ENCODE data around the gene NKTR.

The NKTR gene

DNA sequence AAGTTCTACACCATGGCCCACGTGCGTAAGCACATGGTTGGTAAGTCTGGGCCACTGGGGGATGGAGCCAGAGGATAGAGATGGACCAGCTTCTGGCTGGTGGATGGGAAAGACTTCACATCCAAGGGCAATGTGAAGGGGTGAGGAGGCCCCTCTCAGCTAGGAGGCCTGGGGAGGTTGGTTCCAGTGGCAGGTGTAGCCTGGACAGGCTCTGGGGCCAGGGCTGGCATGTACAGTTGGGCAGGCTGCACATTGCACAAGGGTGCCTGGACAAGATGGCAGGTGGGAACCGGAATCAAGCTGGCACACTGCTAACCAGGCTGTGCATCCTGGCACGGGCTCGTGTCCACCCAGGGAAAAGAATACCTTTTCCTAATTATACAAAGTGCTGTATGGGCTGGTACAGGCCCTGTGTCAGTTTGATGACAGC is 61.1 kb downstream of the NKTR start:
- in situ Hi-C loops (cut with MboI; ENCODE audit: low sequenced_read_pairs) = no loop called here

DNA sequence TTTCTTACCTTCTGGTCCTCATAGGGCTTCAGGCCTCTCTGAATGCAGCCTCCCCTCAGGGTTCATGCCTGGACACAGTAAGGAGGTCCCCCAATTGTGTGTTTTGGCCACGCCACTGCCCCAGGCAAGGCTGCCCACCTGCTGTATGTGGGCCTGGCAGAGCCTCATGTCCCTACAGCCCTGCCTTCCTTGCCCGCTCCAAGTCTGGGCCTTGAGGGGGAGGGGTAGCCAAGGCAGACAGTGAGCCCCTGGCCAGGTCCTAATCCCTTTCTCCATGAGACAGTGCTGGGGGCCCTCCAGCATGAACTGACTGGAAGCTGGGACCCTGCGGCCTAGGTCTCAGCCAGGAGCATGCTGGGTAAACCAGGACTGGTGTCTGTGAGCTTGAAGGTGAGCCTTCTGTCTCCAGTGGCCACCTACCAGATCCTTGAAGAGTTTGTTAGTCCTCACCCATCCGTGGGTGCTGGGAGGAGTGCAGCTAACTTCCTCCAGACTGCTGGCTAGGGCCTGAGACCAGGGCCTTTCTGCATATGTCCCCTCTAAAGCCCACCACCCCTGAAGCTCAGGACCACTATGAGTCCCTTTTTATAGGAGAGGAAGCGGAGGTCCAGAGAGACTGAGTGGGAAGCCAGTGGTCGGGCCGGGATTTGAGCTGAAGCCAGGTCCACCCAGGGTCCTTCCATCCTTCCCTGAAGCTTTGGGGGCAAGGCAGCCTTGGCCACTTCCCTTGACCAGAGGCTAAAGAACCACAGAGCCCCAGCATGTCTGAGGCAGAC is 61.7 kb downstream of the NKTR start:
- in situ Hi-C loops (cut with MboI; ENCODE audit: low sequenced_read_pairs) = no loop called here

DNA sequence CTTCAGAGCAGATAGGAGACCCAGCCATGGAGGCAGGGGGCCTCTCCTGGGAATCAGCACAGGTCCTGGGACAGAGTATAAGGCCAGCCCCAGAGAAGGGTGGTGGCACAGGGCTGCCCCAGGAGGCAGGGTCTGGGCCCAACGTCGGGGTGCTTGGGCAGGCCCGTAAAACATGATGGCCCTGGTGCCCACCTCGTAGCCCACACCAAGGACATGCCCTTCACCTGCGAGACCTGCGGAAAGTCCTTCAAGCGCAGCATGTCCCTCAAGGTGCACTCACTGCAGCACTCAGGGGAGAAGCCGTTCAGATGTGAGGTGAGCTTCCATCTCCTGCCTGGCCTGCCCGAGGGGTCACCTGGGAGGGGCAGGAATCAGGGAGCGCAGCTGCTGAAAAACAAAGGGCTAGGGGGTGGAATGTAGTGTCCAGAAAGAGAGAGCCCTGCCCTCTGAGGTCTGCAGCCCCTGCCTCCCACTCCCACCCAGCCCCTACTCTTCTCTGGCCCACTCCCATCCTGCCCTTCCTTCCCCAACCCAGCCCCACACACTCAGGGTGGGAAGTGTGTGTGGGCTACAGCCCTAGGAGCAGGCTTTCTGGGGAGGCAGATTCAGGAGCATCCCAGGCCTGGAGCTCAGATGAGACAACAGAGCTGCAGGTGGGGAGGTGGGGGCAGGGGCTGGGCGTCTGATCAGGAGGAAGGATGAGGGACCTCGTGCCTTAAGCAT is 62.5 kb downstream of the NKTR start:
- in situ Hi-C loops (cut with MboI; ENCODE audit: low sequenced_read_pairs) = no loop called here

DNA sequence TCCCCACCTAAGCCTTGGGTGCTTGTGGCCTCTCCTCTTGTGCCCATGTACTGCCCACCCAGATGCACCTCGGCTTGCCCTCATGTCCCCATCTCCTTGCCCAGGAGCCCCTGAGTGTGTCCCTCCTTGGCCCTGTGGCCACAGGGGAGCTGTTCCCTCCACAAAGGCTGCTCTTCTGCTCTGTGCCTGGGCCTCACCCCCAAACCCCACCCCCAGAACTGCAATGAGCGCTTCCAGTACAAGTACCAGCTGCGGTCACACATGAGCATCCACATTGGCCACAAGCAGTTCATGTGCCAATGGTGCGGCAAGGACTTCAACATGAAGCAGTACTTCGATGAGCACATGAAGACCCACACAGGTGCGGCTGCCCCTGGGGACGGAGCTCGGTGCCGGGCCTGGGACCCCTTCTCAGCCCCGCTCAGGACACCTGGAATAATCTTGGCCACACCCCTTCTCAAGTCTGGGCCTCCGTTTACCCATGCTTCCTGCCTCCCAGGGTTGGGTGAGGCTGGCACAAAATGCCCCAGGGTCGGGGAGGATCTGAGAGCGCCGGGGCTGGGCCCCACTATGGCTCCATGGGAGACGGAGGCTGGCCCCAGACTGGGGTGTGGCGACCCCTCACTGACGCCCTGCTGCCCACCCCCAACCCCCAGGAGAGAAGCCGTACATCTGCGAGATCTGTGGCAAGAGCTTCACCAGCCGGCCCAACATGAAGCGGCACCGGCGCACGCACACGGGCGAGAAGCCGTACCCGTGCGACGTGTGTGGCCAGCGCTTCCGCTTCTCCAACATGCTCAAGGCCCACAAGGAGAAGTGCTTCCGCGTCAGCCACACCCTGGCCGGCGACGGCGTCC is 63.3 kb downstream of the NKTR start:
- in situ Hi-C loops (cut with MboI; ENCODE audit: low sequenced_read_pairs) = no loop called here

DNA sequence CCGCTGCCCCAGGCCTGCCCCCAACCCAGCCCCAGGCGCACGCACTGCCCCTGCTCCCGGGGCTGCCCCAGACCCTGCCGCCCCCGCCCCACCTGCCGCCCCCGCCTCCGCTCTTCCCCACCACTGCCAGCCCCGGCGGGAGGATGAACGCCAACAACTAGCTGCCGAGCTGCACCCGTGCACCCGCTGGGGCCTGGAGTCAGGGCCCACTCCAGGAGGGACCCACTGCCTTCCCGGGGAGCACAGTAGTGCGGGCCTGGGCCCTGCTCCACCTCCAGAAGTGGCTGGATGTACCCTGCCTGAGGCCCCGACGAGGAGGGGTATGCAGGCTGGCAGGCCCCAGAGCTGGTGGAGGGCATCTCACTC is 63.9 kb downstream of the NKTR start:
- in situ Hi-C loops (cut with MboI; ENCODE audit: low sequenced_read_pairs) = no loop called here

DNA sequence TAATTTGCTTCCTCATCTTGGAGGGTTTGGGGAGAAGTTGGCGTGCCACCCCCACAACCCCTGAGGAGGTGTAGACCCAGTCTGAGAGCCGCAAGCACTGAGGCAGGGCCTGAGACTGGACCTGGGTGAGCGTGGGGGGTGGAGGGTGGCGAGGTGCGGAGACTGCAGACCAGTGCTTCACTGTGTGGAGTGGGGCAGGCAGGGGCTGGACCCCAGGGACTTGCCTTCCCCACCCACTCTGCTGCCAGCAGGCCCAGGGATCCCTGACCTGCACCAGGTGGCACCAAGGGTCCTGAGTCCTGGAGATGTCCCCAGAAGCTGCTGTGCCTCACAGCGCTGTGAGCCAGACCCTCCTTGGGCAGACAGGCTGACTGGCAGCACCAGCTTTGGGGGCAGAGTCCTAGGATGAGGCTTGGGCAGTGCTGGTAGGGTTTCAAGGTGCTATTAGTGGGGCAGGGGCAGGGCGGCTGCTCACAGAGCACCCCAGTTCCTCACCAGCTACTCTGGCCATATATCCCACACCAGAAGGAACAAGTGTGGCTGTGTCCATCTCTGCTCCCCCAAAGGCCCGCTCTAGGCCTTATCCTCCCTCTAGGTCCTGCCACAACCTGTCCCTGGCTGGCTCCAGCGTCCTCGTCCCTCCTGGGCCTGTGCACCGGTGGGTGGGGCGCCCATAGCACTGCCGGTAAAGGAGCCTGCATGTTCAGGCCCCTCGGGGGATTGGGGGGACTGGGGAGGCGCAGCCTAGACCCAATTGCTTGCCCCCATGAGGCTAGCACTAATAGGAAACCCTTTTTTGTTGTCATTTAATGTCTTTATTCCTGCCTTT is 64.8 kb downstream of the NKTR start:
- in situ Hi-C loops (cut with MboI; ENCODE audit: low sequenced_read_pairs) = no loop called here

DNA sequence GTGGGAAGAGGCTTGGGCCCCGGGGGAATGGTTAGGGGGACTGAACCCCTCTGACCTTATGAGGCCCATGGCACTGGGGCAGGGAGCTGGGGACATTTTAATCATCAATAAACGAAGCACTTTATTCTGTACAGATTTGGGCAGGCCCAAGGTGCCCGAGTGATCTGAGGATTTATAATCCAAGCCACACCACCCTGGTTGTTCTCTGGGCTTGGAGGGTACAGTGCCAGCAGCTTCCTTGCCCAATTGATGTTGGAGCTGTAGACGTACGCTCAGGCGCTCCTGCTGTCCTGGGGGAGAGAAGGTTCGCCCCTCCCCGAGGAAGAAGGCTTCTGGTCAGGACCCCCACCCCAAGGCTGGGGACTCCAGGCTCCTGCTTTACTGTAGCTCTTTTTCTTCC is 65.5 kb downstream of the NKTR start:
- in situ Hi-C loops (cut with MboI; ENCODE audit: low sequenced_read_pairs) = no loop called here

DNA sequence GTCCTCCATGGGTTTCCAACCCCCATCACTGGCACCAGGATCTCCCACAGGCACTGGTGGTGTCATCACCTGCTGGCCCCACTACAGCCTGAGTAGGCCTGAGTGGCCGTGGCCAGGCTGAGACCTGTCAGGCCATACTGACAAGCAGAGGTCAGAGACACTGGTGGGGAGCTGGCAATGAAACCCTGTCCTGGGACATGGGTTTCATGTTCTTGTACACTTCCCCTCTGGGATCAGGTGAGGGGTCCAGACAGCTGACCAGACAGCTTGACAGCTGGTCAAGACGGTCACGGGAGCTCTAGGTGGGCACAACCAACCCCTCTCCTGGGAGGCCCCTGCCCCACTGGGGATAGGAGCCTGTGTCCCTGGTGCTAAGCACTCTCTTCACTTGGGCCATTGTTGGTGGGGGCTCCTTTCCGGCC is 66.1 kb downstream of the NKTR start:
- in situ Hi-C loops (cut with MboI; ENCODE audit: low sequenced_read_pairs) = no loop called here

DNA sequence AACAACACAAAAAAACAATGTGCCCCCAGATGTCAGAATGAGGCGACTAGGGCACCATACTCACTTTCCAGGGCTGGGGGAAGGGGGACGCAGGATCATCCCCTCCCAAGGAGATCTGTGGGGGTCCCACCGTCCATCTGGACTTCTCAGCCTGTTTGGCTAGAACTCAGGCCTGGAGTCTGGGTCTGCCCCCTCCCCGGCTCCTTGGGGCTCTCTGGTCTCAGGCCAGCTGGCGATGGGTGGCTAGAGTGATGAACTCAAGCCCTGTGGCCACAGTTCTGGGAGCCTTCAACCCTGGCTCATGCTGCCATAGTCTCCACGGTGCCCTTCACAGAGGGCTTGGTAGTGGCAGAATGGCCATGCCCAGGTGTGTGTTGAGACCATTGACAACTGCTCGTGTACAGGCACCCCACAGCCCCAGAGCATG is 66.6 kb downstream of the NKTR start:
- in situ Hi-C loops (cut with MboI; ENCODE audit: low sequenced_read_pairs) = no loop called here

DNA sequence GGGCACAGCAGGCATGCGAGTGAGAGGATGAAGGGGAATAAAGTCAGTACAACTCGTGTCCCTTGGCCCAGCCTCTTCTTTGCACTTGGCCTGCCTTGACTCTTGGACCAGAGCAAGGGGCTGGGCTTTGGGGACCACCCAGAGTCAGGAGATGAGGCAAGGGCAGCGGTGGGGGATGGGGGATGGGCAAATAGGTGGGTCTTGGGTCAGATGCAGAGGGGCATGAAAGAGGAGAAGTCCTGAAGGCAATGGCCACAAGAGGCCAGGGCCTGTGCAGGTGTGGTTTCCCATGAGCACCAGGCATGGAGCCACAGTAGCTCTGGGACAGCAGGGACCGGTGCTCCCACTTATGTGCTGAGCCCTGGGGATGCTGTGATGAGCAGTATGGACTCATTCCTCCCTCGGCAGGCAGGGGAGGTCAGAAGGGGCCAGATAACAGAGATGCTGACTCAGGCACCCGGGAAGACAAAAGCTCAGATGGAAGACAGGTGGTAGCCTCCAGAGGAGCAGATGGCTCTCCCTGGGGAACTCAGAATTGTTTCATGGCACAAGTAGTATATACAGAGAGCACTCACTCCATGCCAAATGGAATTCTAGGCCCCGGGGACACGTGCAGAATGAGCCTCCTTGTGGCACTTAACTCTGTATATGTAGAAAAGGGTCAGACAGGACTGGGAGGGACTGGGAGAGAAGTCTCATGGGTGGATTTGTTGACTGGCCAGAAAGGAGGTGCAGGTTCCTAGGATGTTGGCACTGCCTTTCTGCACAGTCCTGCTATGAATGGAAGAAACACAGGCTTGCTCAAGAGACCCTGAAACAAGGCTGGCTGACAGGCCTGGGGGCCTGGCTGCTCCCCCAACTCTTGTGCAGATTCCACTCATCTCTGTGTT is 67.3 kb downstream of the NKTR start:
- in situ Hi-C loops (cut with MboI; ENCODE audit: low sequenced_read_pairs) = no loop called here

DNA sequence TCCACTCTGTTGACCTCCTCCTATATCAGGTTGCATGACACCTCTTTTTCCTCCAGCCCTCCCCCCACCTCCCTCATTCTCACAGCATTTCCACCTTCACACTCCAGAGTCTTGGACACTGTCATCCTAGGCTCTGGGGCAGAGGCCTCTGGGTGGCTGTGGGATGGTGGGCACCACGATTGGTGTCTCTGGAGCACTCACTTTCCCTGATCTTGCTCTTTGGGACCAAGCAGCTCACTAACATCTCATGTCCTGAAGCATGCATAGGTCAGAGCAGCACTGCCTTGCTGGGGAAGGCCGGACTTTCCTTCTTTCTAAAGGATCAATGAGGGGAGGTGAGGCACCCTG is 67.9 kb downstream of the NKTR start:
- in situ Hi-C loops (cut with MboI; ENCODE audit: low sequenced_read_pairs) = no loop called here

DNA sequence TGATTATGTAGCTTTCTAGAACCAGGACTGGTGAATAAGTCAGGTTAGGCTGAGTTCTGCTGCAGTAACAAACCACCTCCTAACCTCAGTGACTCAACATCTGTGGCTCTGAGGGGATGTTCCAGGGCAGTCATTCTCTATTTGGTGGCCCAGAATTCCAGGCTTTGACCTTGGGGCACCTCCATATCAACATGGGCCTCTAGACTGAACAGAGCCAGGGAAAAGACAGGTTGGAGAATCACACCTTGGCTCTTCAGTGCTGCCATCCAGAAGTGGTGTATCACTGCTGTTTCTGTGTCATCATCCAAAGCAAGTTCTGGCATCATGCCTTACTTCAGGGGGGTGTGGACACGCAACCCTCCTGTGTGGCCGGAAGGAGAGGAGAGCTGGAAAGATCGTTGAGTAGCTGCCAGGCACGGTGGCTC is 68.3 kb downstream of the NKTR start:
- in situ Hi-C loops (cut with MboI; ENCODE audit: low sequenced_read_pairs) = no loop called here

DNA sequence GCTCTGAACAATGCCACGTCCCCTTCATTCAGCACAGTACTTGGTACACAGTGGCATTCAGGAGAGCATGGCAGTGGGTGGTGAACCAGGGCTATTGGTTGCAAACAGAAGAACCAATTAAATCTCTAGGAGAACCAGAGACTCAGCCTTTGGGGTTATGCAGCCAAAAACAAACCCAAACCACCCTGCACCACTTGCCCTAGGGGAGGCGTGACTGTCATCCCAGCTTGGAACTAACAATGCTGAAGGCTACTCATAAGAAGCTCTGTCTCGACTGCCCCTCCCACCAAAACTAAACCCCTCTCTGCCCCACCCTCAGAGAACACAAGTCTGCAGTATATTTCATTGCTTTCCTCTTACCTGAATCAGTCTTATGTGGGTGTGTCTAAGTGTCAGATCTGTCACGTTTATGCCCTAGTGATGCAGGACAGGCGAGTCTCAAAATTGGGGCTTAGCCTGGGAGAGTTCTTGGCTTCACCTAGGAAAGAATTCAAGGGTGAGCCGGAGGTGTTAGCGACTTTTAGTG is 69.6 kb downstream of the NKTR start:
- in situ Hi-C loops (cut with MboI; ENCODE audit: low sequenced_read_pairs) = no loop called here

DNA sequence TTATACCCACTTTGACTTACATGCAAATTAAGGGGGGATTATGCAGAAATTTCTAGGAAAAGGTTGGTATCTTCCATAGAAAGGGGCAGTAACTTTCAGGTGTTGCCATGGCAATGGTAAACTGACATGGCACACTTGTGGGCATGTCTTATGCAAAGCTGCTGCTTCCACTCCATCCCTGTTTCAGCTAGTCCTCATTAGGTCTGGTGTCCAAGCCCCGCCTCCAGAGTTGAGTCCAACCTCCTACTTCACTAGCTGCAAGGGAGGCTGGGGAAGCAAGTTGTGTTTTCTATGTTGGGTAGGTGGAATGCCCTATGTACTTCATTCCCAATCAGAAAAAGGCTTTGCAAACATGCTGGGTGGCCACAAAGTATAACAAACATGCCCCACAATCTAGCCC is 70.2 kb downstream of the NKTR start:
- in situ Hi-C loops (cut with MboI; ENCODE audit: low sequenced_read_pairs) = no loop called here

DNA sequence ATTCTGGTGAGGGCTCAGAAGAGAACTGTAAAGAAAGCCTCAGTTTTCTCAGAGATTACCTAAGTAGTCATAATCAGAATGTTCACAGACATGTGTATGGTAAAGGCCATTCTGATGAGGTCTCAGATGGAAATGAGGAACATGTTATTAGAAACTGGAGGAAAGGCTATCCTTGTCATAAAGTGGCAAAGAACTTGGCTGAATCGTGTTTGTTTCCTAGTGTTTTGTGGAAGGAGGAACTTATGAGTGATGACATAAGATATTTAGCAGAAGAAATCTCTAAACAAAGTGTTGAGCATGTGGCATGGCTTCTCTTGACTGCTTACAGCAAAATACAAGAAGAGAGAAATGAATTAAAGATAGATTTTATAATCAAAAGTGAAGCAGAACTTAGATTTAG is 72.0 kb downstream of the NKTR start:
- in situ Hi-C loops (cut with MboI; ENCODE audit: low sequenced_read_pairs) = no loop called here

DNA sequence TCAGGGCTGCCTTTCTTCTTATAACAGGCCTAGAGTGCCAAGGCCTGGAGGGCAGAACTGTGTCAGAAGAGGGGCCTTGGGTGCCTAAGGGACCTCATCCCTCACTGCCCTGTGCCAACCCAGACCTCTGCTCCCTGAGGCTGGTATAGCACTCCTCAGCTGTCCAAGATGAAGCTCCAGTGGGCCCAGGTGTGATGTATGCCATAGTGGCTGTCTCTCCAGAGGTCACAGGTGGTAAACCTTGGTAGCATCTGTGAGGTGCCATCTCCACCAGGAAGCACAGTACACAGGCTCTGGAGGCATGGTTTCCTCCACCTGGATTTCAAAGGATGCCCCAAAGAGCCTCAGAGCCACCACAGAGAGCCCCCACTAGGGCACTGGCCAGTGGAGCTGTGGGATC is 72.6 kb downstream of the NKTR start:
- in situ Hi-C loops (cut with MboI; ENCODE audit: low sequenced_read_pairs) = no loop called here

DNA sequence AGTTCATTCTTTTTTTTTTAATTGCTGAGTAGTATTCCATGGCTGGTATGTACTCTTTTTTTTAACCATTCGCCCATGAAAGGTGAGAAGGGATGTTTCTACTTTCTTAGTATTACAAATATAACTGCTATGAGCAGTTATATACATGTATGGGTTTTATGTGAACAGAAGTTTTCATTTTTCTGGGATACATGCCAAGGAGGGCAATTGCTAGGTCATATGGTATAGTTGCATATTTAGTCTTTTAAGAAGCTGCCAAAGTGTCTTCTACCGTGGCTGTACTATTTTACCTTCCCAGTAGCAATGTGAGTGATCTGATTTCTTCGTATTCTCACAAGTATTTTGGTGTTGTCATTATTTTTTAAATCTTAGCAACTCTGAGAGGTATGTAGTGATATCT is 73.7 kb downstream of the NKTR start:
- in situ Hi-C loops (cut with MboI; ENCODE audit: low sequenced_read_pairs) = no loop called here

DNA sequence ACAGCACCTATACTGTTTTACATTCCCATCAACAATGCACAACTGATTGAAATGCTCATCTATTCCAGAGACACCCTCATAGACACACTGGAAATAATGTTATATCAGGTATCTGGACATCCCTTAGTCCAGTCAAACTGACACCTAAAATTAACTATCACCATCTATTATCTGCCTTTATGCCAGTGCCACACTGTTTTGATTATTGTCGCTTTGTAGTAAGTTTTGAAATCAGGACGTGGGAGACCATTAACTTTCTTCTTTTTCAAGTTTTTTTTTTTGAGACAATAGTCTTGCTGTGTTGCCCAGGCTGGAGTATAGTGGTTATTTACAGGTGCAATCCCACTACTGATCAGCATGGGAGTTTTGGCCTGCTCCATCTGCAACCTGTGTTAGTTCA is 75.4 kb downstream of the NKTR start:
- in situ Hi-C loops (cut with MboI; ENCODE audit: low sequenced_read_pairs) = no loop called here

DNA sequence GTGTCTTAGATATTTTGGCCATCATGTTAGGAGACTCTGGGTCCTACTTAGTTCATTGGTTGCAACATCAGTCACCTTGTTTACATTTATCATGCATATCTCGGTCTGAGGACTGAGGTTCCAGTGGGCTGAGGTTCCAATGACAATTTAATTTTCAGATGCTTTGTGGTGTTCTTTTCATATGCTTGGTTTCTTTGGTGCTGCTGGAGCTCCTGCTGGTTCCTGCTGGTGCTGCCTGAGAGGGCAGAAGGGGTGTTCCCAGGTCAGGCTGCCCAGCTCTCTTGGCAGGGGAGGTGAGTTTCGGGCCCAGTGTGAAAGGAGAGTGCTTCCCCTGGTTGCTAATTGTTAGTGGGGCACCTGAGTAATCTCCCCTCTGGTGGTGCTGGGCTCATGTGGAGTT is 78.0 kb downstream of the NKTR start:
- in situ Hi-C loops (cut with MboI; ENCODE audit: low sequenced_read_pairs) = no loop called here

DNA sequence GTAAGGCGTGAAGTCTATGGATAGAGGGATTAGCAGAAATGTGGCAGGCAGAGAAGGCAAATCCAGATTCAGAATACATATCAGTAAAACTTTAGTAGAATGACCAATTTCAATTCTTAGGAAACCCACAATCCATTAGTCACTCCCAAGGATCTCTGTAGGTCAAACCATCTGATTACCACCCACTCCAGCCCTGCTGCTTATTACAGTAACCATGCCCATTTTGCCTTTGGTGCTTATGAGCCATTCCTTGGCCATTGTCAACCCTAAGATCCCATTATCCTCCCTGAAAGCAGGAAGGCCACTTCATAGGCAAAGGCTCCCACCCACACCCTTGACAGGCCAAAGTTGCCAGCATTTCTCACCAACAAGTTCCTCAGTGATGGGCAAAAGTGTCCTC is 79.8 kb downstream of the NKTR start:
- in situ Hi-C loops (cut with MboI; ENCODE audit: low sequenced_read_pairs) = no loop called here
